ENCODE measurements around the gene MSANTD3.

The MSANTD3 gene

DNA sequence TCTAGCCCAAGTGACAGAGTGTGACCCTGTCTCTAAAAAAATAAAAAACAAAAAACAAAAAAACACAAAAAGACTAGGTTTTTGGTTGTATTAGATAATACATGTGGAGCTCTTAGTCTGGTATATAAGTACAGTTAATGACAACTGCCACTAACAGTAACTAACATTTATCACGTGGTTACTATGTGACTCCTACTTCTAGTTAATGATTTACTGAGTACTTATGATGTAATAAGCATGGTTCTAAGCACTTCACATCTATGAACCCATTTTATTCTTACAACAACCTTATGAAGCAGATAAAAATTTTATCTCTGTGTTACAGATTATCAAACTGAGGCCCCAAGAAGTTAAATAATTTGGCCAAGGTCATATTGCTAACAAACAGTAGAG is 39.9 kb downstream of the MSANTD3 start:
- DNase-seq: no peak

DNA sequence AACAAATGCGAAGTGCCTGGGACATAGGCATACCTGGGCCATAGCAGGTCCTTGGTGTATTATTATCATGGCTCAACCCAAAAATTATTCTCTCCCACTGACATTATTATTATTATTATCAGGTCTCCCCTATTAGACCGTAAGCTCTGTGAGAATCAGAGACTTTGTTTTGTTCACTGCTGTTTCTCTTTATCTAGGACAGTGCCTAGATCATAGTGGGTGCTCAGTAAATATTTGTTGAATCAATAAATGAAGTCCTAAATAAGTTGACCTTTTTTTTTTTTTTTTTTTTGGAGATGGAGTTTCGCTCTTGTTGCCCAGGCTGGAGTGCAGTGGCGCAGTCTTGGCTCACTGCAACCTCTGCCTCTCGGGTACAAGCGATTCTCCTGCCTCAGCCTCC is 41.1 kb downstream of the MSANTD3 start:
- DNase-seq: no peak

DNA sequence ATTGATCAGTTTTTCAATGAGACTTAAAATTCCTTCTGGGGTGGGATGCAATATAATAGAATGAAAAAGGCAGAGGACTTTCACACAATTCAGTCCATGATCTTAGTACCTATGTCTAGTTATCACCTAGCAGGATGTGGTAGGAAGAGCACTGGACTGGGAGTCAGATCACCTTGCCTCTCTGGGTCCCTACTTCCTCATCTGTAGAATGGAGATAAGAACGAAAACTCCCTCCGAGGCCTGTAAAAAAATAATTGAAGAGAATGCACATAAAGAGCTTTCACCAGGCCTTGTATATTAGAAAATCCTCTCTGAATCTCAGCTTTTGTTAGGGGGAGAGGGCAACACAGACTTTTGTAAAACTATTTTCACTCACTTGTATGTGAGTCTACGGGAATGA is 45.3 kb downstream of the MSANTD3 start:
- no peak for DNase-seq

DNA sequence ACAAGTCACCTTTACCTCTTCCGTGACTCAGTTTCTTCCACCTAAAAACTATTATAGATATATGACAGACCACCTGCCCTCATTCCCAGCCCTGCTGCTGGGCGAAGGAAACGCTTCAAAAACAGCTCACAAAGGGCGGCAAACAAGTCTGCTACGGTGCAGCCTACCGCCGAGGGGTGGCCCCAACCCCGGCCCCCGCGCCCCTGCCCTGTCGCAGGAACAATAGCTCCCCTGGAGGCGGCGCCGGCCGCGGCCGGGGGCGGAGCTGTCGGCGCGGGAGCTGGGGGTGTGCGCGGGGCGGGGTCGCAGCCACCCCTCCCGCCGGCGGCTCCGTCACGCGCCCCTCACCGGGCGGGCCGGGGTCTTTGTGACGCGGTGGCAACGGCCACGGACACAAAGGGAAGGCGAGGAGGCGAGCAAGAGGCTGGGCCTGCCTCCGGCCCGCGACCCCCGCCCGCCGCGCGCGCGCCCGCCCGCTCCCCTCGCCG is 45.9 kb downstream of the MSANTD3 start, which contains the start of gene TMEFF1:
Gene TMEFF1, plus strand, starts transcription at position 362 of the 488 bp plus-strand sequence. CDS start 396 bp downstream, outside the sequence.
- no peak for DNase-seq

DNA sequence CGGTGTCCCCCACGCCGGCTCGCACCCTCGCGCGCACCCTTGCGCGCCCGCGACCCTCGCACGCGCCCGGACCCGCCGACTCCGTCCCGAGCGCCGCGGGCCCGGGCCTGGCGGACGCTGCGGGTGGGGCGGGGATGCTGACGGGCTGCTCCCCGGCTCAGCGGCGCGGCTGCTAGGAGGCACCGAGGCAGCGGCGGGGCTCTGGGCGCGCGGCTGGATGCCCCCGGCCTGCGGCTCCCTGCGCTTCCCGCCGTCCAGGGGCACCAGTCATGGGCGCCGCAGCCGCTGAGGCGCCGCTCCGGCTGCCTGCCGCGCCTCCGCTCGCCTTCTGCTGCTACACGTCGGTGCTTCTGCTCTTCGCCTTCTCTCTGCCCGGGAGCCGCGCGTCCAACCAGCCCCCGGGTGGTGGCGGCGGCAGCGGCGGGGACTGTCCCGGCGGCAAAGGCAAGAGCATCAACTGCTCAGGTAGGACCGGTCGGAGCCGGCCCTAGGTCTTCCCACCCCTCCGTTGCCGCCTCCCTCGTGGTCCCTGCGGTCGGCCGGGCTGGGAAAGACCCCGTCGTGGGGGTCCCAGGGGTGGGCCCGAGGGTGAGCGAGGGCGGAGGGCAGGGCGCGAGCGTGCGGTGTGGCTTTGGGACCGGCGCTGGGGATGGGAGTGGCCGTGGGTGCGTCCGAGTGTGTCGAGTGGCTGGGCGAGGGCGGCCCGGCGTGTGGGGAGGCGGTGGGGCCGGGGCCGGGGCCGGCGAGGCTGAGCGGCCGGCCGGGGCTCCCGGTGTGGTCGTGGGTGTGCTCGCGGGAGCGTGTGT is 46.5 kb downstream of the MSANTD3 start:
- DNase-seq: no peak

DNA sequence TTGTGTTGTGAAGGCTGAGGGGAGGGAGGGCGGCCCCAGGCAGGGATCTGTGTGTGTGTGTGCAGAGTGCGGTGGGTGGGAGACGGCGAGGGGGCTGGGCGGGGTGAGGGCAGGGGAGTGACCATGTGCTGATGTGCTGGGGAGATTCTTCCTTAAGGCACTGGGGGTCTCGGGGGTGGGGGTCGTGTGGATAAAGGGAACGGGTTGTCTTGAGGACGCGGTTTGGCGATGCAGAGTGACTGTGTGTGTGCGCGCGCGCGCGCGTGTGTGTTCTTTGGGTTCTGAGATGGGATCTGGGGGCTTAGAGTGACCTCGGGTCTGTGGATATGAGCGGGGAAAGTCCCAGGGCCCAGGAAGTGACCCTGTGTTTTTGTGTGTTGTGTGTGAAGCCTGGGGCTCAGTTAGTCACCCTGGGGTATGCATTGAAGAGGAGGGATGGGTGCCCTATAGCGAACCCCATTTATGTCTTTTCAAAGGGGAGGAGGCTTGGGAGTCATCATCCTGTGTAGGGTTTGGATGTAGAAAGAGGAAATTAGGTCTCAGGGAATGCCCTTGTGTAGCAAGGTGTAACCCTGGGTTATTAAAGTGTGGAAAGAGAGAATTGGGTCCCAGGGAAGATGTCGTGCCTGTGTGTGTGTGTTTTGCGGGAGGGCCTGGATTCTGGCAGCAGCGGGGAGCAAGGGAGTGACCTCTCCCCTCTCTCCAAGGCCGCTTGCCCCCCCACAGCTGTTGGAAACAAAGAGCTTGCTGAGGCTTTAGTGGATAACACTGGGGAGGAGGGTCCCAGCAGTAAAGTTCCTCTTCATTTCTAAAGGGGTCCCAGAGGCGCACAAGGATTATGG is 47.4 kb downstream of the MSANTD3 start:
- no peak for DNase-seq

DNA sequence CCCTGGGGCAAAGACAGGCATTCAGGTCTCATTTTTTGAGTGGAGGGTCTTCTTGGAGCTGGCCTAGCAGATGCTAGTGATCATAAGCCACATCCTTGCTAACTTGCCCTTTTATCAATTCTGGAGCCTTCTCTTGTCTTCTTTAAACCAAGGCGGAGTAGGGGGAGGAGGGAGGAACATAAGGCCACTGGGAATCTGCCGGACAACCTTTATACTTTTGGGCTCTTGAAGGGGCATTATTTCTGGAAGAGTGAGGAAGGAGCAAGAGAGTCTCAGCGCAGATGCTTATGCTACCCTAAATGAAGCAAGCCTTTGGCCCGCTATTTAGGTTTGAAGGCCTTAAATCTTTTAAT is 48.0 kb downstream of the MSANTD3 start:
- no peak for DNase-seq

DNA sequence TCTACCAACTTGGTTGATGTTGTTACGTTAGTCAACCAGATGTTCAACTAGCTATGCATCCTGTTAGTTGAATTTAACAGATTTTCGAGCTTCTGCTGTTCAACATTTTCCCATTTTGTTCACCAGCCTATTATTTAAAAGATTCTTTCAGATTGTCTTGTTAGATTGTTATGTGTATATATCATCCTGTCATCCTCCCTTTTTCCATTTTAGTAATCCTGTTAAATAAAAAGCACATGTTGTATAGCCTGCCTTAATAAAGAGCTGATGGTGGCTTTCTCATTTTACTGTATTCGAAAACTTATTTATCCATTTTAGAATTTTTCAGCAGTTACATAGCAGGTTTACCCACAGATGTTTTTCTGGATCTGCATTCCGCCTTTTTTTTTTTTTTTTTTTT is 50.3 kb downstream of the MSANTD3 start:
- no peak for DNase-seq

DNA sequence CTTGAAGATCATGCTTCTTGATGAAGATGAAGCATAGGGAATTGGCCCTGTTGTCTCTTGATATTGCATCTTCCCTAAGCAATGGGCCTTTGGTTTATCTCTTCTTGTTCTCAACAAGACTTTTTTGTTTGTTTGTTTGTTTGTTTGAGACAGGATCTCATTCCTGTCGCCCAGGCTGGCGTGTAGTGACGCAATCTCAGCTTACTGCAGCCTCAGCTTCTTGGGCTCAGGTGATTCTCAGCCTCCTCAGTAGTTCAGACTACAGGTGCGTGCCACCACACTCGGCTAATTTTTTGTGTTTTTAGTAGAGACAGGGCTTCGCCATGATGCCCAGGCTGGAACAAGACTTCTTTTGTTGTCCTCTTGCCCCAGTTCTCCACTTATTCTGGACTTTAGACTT is 51.2 kb downstream of the MSANTD3 start:
- no peak for DNase-seq

DNA sequence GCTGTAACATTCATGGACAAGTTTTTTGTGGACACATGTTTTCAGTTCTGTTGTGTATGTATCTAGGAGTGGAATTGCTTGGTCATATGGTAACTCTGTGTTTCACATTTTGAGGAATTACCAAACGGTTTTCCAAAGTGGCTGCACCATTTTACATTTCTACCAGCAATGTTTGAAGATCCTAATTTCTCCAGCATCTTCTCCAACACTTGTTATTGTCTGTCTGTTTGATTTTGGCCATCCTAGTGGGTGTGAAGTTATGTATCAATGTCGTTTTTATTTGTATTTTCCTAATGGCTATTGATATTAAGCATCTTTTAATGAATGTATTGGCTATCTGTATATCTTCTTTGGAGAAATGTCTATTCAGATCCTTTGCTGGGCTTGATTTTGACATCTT is 52.9 kb downstream of the MSANTD3 start:
- DNase-seq: no peak

DNA sequence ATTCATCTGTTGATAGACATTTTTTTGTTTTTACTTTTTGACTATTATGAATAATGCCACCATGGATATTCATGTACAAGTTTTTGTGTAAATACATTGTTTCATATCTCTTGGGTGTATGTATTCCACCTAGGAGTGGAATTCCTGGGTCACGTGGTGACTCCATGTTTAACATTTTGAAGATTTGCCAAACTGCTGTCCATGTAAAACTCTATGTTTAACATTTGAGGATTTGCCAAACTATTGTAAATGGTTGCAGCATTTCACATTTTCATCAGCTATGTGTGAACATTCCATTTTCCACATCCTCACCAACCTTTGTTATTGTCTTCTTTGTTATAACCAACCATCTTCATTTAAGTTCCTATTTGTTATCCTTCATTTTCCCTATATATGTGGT is 58.3 kb downstream of the MSANTD3 start:
- DNase-seq: no peak

DNA sequence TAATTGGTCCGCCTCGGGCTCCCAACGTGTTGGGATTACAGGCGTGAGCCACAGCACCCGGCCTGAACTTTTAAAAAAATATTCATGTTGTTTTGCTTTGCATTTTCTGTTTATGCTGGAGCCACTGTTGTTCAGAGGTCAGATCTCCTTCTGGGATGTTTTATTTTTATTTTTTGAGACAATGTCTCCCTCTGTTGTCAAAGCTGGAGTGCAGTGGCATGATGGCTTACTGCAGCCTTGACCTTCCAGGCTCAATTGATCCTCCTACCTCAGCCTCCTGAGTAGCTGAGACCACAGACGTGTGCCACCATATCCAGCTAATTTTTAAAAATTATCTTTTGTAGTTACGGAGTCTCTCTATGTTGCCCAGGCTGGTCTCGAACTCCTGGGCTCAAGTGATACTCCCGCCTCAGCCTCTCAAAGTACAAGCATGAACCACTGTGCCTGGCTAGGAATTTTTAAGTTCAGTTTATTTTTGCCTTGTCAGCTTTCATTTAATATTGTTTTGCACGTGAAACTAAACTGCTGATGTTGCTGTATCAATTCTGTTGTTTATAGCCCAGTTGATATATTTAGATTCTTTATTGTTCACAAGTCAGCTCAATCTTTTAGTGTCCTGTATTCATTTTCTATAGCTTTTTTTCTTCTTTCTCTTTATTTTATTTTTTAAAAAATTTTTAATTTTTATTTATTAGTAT is 59.7 kb downstream of the MSANTD3 start:
- no peak for DNase-seq

DNA sequence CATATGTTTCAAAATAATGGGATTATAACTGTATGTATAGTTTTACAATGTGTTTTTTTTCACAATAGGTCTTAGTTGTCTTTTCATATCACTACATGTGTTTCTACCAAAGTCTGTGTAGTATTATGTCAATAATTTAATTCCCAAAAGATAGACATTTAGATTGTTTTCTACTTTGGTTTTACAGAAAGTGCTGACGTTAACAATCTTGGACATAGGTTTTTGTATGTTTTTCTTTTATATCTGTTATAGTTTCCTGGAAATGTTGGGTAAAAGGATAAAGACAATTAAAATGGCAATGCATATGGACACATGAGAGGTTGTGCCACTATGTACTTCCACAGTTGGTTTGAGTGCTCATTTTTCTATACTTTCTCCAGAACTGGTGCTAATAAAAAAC is 61.2 kb downstream of the MSANTD3 start:
- DNase-seq: no peak

DNA sequence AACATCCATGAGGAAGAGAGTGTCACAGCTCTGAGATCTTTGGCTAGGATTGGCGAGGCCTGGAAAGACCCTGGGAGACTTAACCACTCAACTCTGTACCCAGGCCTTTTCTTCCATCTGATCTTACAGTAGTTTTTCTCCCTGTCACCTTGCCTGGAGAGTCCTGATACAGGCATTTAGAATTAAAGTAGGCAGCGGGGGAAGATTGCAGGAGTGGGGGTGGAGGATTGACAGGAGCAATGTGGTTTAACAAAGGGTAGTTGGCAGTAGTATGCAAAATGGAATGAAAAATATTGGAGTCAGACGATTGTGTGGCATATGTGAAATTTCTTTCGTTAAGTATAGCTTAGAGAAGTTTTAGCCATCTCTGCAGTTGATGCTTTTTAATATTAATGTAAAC is 62.9 kb downstream of the MSANTD3 start:
- DNase-seq: no peak

DNA sequence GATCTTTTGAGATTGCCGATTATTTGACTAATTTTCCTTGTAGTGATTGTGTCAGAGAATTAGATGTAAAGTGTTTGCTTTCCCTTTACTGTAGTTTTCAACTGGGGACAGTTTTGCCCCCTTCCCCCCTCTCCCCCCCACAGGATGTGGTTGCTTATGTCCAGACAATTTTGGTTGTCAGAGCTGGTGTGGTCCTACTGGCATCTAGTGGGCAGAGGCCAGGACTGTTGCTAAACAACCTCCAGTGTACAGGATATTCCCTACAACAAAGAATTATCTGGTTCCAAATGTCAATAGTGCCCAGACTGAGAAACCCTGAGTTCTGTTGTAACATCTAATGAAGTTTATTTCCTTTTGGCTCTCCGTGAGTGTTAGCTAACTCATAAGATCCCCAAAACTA is 66.0 kb downstream of the MSANTD3 start:
- DNase-seq: no peak

DNA sequence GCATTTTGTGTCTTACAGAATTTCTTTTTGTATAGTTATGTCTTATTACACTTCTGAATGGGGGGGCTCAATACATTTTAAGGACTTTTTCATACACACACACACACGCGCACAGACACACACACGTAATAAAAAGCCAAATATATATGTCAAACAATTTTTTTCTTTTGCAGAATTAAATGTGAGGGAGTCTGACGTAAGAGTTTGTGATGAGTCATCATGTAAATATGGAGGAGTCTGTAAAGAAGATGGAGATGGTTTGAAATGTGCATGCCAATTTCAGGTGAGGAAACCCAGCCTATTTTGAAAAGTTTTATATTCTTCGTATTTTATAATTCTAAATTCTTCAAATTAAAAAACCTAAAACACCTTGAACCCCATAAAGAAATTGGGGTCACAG is 71.6 kb downstream of the MSANTD3 start:
- no peak for DNase-seq

DNA sequence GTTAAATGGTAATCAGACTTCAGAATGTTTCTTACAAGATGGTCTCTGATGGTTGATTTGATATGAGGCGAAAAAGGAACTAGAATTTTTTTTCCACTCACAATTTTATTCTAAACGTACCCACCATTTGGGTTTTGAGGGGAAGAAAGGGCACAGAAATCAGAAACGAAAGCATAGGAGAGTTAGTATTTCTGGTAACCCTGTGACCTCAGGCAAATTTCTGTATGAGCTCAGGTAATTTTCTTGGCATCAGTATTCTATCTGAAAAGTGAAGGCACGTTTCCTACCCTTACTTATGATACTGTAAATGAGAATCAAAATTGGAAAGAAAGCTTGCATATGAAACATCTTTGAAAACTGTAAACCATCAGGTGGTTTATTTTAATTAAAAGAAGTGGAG is 72.5 kb downstream of the MSANTD3 start:
- no peak for DNase-seq

DNA sequence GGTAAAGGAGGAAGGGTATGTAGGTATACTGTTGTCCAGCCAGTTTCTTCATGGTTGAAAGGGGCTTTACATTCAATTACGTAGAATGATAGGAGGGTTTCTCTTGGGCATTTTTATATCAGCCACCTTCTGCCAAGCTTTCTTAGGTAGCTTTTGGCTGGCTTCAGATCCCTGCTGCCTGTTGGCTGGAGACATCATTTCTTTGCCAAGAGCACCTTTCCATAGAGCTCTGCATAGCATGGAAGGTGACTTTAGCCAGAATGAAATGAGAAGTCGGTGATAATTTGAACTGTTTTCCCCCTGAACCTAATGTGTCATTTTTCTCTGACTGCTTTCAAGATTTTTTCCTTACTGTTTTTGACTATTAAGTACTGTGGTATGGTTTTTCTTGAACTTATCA is 72.9 kb downstream of the MSANTD3 start:
- DNase-seq: no peak
